GM19463 (cell line): ENCODE data around the gene JAK1.

ENCODE experiments used
- ATAC-seq: cut with Tn5 transposase; IDR thresholded peaks from one replicate; pipeline ENCODE4 v1.9.1; 2021; ENCODE audit warnings: mild to moderate bottlenecking, moderate library complexity; ENCODE audit not compliant: unreplicated experiment

JAK1 gene

DNA sequence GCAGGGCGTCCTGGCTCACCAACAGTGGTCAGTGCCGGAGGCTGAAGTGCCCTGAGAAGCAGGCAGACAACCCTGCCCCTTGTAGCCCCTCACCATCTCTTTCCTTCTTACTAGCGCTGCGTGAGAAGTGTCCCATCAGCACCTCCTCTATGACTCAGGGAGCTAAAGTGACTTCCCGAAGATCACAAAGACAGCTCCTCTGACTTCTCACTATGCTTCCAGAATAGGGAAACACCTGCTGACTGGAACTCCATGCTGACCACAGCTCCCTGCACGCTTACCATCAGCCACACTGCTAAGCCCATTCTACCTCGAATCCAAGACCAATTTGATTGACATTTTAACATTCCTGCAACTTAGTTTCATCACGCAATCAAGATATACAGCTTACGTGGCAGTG, 92.8 kb downstream of the JAK1 start:
- no peak for ATAC-seq

DNA sequence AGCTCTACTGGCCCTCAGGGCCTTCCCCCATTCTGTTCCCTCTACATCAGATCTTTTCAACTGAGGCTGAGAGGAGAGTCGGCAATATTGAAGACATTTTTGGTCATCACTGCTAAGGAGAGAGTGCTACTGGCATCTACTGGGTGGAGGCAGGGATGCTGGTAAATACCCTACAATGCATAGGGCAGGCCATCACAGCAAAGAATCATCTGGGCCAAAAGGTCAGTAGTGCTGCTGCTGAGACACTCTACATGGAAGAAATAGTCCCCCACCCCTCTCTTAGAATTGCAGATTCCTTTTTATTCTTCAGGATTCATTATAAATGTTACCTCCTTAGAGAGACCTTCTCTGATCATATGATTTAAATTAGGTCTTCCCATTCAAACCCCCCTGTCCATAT, 94.3 kb downstream of the JAK1 start:
- no peak for ATAC-seq

DNA sequence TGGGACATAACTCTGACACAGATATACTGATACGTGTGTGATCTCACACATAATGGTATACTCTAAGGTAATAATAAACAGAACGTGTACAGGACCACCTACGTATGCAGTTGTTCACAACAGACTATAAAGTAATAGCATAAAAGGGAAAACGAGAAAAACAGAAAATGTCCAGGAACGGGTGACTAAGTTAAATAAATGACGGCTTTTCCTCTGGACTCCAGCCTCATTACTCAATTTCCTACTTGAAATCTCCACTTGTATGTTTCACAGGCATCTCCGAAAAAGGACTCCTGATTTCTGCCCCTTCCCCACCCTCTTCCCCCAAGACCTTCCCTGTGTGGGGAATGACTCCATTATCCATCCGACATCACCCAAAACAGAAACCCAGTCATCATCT, 95.1 kb downstream of the JAK1 start:
- no peak for ATAC-seq

DNA sequence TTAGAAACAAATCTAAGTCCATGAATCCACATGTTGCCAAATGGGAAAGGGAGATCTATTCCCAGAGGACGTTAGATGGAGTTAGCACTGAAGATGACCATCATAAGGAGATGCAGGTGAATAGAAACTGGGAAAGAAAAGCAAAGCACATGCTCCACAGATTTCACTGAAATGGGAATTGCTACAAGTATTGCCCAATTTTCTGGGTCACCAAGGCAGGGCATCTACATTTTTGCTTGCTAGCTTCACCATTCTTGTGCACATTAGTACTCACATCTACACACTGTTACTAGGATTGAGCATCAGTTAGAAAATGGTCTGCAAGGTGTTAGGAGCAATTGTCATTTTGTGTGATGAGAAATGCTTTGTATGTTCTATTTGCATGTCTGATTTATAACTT, 99.1 kb downstream of the JAK1 start:
- ATAC-seq = no peak

DNA sequence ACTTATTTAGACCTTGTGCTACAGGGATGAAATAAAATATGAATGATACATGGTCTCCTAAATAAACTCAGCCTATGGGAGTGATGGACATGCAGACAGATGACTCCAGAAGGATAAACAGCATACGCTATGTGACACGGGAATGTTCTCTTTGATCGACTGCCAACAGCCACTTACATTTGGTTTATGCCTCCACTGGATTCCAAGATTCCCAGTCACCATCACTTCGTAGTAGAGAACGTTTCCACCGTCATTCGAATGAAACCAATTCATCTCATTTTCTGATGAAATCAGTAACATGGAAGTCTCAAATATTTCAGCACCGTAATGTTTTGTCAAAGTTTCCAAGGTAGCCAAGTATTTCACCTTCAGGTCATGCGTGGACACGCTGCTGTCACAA, 99.7 kb downstream of the JAK1 start:
- ATAC-seq = no peak

DNA sequence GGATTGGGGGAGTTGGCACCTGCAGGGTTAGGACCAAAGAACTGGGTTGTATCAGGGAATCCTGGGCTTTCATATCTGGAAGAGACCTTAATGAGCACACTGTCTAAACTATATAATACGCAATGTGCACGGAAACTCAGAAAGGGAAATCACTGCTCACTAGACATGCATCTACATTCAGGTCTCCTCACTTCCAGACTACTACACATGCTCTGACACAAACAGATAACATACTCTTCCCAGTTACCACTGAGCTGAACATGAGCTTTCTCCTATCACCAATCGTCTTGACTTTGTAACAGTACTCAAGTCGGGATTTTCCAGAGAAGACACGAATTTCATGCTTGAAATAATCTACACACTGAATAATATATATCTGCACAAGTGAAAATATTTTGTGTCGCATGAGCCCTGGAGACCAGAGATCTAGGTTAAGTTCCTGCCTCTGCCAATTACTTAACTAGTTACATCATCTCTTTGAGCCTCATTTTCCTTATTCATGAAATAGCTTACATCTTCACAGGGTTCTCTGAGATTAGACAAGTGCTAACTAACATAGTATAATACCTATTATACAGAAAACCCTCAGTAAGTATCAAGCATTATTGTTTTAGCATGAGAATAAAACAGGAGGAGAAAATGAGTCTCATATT, 101.1 kb downstream of the JAK1 start:
- ATAC-seq = no peak

DNA sequence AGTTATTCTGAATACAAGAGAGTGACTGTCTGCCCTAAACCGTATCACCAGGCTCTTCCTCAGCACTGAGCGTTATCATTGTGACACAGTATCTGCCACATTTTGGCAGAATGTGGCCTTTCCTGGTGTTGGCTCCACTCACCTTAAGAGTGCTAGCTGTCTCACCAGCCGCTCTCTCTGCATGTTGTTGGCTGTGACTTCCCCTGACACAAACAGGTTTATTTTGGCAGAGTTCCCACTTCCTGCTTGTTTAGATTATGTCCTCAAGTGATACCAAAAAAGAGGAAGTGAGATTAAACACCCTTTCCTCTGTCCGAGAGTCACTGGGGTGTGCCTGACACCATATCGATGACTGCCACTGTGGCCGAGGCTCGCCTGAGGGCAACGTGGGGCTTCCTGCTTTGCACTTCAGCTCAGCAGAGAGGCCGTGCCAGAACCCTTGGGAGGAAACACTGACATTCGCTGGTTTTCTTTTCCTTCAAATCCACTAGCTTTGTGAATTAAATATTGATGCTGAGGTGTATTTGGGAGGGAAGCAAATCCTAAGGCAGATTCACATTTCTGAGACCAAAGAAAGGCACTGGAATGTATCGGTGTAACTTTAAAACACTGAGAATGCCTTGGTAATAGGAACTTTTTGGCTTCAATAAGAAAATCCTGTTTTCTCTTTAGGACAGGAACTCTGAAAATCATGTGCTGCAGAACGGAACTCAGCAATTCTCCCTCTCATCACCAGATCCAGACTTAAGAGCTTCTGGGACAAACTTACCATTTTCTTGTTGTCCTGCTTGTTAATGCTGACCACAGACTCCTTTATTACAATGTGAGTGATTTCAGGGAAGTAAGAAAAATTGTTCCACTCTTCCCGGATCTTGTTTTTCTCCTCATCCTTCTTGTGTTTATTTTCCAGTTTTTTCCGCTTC, 102.1 kb downstream of the JAK1 start:
- peak; percentile 99 for ATAC-seq

DNA sequence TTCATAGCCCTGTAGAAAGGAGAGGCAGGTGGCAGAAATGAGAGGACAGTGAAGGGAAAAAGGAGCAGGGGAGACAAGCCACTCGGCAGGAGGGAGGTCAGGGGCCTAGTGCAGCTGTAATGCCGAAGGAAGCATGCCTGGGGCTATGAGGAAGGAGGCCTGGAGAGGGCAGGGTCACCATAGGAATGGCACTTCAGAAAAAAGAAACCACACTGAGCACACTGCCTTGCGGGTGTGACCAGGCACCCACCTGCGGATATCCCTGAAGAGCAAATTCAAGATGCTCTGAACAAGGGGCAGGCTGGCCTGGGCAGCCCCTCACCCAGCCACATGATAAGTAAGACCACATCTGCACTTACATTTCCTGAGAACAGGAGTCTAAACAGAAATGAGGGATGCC, 104.7 kb downstream of the JAK1 start:
- no peak for ATAC-seq

DNA sequence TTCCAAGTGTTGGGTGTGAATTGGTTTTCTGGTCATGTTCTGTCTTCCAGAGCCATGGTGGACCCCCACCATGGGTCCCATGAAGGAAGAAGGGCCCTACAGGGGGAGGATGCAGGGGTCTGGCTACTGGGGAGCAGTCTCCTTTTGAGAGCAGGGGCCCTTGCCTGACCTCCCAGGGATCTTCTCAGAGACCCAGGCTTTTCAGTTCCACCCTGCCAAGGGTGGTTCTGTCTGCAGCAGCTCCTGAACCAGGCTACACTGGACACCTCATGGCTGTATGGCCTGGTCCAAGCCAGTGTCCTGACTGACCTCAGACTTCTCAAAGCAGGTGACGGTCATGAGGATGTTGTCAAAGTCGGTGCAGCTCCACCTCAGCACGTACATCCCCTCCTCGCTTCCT, 109.0 kb downstream of the JAK1 start:
- ATAC-seq = no peak

DNA sequence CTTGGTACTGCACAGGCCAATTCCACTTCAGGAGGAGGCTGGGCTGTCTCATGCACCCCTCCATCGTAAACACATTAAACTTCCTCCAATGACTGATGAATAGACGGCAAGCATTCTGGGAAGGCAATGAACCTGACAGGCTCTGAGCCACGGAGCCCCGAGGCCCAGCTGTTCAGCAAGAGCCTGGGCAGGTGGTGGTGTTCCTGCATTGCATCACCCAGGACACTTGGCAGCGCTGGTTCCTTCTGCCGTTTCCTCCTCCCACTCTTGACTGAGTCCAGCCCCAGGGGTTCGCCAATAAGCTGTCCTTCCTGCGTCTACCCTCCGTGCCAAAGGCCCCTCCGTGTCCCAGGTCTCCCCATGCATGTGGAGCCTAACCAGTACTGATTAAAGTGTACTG, 109.8 kb downstream of the JAK1 start:
- no peak for ATAC-seq

DNA sequence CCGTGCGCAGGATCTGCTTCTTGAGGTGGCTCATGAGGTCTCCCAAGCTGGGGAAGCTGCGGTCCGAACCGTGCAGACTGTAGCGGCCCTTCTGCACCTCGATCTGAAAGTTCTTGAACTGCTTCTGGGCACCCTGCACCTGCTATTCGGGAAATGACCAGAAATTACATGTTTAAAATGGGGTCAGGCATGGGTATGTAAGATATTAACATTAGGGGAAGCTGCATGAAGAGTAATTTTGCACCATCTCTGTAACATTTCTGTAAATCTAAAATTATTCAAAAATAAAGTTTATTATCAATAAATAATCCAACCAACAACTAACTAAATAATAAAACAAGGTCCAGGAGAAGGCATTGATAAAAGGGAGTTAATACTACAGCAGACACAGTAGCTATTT, 110.8 kb downstream of the JAK1 start:
- ATAC-seq = no peak

- ATAC-seq = no peak
These were observed 111.7 kb downstream of the JAK1 start for GRCh38 chr1:64854674-64855073.

GRCh38 chr1:64851664-64852063, 114.7 kb downstream of the JAK1 start:
- ATAC-seq = no peak

DNA sequence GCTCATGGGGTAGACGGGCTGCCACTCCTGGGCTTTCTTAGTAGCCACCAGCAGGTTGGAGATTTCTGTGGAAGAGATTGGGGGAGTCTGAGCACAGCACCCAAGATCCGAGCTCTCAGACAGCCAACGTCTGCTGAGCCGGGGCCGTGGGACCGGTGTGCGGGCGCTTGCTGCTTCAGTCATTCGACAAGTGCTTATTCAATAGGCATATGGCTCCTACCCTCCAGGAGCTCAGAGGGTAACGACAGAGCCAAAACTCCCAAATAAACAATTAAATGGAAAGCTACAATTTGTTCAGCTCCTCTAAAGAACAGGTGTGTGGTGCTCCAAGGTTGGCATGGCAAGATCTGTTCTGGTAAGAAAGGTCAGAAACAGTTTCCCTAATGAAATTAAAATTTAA, 115.5 kb downstream of the JAK1 start:
- no peak for ATAC-seq

DNA sequence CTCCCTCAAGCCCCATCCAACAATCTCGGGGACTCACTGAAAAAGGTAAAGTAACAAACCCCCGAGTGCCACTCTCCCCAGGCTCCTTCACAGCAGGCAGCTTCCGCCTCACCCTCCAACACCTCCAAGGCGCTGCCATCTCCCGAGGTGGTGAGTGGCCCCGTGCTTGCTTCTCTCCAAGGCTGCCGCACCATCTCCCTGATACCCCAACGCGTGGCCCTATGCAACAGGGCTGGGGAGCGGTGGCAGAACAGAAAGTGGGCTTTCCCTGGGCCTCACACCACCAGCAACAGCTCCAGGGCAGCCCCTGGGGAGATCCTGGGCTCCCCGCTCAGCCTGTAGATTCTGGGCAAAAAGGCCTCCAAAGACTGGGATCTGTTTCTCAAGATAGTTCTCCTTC, 116.4 kb downstream of the JAK1 start:
- ATAC-seq = no peak

DNA sequence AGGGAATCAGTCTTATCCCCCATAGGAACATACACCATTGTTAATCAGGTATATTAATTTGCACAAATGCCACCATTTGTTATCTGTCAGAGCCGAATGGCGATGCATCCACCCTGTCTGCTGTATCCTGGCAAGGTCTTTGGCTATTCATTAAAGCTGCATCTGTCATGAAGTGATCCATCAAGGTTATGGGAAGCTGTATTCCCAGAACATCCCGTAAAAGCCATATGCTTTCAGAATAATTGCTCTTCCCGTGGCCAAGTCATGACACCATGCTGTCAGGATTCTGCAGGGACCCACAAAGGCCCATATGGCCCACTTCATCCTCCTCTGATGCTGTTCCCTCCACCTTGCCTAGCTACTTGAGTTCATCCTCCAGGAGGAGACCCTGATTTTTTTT, 117.5 kb downstream of the JAK1 start:
- ATAC-seq = no peak

GRCh38 chr1:64848136-64848535, 118.2 kb downstream of the JAK1 start:
- no peak for ATAC-seq

- no peak for ATAC-seq
These were observed 118.7 kb downstream of the JAK1 start for GRCh38 chr1:64847666-64848065.

GRCh38 chr1:64846573-64847430, 119.5 kb downstream of the JAK1 start:
- ATAC-seq = no peak

GRCh38 chr1:64845831-64846425, 120.4 kb downstream of the JAK1 start:
- no peak for ATAC-seq

DNA sequence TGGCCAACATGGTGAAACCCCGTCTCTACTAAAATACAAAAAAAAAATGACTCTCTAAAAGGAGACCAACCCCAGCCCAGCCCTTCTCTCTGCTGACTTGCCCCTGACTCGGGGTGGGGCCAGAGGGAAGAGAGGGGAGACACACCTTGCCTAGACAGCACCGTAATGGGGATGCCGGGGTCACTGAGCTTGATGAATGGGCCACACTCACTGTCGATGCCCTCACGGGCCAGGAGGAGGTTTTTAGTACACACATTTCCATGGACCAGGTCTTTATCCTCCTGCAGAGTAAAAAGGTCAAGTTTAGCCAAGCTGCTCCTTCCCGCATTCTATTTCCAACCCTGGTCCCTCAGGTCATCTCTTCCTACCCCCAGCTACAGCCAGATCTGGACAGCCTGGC, 121.7 kb downstream of the JAK1 start:
- no peak for ATAC-seq
